NCI-H82 treated with DMSO at 0.1 percent for 48 hours (cell line): ENCODE data around the gene CSF2RB.

ENCODE experiments used
- DNase-seq: peaks from one replicate; lab custom pipeline; 2025; ENCODE audit not compliant: unreplicated experiment; lab: John Stamatoyannopoulos, UW

CSF2RB gene

DNA sequence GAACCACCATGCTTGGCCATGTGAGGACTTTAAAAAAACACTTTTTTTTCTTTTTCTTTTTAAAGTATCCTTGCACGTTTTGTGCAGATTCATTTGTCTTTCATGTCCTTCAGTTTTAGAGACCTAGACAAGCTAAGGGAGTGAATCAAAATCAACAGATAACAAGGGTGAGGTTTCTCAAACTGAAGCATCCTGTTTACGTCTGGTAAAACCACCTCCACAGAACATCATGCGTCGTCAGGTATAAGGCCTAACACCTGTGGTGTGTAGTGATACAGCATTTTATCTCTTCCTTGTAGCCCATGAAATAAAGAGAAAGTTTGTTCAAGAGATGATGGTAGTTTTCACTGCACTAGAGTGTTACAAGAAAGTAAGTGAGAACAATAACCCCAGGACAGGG lies 26.3 kb upstream of the CSF2RB start:
- DNase-seq, result no peak

DNA sequence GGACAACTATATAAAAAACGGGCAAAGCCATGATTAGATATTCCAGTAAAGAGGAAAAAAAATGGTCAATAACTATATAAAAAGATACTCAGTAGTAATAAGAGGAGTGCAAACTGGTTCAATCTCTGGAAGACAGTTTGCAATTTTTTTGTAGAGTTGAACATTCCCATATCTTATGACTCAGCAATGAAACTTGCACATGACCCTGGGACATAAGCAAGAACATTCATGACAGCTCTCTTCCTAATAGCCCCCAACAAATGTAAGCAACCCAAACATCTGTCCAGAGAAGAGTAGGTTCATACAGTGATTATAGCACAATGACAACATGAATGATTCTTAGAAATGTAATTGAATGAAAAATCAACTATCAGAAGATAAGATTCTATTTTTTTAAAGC lies 21.8 kb upstream of the CSF2RB start:
- DNase-seq, result no peak

DNA sequence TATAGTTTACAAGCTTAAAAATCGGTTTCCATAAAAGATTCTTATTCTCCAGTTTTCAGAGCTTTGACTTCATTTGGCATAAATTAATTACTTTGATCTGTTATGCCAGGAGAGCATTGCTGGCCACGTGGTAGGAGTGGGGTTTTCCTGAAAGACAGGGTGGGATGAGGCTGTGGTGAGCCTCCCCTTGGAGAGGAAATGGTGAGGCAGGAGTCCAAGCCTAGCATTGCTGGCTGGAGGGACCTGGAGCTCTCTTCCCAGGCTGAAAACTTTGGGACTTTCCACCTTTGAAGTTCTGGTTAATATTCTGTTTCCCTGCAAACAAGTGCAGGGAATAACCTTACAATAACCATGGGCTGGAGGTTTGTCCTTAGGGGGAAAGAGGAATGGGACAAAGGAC lies 21.1 kb upstream of the CSF2RB start:
- DNase-seq, result no peak

DNA sequence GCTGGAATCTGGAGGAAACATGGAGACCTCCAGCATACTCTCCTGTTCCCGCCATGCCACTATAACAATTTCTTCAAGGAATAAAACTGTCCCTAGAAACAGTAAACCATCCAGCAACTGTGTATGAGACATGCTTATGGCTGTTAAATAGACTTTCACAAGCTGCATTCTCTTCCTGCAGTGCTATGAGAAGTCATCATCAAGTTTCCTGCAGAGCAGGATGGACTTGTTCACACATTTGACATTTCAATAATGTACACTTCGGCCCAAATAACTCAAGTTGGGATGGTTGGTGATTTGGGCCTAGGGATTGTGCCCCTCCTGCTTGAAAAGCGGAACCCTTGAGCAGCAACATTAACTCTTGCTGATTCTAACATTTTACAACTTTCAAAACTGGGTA lies 20.2 kb upstream of the CSF2RB start:
- no peak for DNase-seq

- DNase-seq, result no peak
Observed at GRCh38 chr22:36894266-36894665, 19.2 kb upstream of the CSF2RB start.

DNA sequence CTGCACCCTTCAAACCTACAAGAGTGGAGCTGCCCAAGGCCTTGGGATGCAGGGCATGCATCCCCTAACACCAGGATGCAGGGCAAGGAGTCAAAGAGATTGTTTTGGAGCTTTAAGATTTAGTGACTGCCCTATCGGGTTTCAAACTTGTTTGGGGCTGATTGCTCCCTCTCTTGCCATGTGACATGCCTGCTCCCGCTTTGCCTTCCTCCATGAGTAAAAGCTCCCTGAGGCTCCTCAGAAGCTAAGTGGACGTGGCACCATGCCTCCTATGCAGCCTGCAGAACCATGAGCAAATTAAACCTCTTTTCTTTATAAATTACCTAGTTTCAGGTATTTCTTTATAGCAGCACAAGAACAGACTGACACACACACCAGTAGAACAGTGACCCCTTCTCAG lies 15.8 kb upstream of the CSF2RB start:
- no peak for DNase-seq

DNA sequence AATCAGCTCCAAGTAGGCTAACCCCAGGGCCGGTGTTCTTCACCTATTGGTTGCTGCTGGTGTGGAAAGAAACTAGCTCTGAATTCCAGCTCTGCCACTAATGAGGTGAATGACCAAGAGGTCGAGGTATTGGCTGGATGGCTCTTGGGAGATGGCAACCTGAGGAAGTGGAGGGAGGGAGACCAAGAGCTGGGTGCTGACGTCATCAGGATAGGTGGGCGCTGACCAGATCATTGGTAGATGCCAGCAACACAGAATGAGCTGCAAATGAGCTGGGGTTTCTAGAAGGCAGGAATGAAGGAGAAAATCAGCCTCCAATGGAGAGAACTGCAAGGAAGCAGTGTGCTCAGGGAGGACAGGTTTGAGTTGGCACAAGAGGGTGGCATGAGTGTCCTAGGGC lies 14.7 kb upstream of the CSF2RB start:
- DNase-seq, result no peak

DNA sequence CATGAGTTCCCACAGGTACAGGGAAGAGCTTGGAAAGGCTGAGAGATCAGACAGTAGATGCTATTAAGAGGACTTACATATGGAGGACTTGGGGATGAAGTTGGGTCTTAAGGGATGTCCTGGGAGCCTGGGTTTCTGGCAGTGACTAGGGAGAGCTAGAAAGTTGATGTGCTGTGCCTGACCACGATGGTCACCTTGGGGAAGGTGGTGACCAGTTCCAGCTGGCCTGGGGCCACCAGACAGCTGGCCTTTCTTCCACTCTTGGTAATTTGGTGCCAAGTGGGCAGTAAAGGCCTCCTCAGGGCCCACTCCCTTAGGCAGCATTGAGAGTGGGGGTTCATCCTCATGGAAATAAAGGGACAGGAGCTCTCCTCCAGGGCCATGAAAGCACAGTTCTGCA lies 13.9 kb upstream of the CSF2RB start:
- no peak for DNase-seq

GRCh38 chr22:36900225-36900624 lies 13.2 kb upstream of the CSF2RB start:
- no peak for DNase-seq

DNA sequence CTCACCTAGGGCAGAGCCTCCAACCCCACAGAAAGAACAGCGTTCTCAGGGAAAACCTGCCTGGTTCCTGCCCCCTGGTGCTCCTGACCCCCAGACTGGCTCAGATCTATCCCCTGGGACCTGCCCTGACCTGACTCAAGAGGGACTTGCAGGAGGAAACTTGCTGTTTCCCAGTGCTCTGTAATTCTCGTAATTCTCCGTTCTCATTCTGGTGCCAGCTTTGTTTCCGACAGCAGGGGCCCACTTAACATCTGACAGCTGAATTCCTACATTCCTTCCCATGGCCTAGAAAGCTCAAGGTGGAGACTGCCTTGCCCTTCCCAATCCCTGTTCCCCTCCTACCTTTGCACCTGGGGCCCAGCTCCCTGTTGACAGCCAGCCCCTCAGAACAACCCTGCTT lies 12.5 kb upstream of the CSF2RB start:
- no peak for DNase-seq

- DNase-seq, result no peak
Observed at GRCh38 chr22:36901411-36902142, 11.9 kb upstream of the CSF2RB start.

DNA sequence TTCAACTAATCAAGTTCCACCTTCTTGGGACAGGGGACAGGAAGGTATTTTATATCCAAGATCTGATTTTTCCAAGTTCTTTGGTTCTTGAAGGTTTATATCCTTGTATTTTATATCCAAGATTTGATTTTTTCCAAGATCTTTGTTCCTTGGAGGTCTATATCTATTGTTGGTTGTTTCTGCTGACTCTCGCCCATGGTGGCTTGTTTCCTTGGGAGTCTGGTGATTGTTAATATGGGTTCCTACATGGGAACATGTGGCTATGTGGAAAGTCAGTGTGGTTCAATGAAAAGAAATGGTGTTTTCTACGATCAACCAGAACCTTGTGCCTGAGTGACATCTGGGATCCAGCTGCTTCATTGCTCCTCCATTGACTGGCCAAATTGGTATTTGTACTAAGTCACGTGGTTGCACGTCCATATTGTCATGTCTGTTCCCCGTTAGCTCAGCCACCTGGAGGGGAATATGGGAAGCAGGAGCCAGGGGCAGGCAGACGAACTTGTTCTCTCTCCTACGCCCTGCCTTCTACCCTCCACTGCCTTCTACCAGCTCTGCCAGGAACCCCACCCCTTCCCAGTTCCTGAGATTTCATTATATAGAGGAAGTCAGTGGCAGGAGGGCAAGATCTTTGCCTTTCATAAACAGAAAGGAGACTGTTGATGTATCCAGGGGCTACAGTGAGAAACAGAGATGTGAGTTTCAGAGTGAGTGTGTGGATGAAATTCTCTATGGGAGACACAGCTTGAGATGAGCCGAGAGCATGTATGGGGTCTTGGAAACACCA lies 11.1 kb upstream of the CSF2RB start:
- no peak for DNase-seq

GRCh38 chr22:36904260-36904880 lies 9.1 kb upstream of the CSF2RB start:
- no peak for DNase-seq

DNA sequence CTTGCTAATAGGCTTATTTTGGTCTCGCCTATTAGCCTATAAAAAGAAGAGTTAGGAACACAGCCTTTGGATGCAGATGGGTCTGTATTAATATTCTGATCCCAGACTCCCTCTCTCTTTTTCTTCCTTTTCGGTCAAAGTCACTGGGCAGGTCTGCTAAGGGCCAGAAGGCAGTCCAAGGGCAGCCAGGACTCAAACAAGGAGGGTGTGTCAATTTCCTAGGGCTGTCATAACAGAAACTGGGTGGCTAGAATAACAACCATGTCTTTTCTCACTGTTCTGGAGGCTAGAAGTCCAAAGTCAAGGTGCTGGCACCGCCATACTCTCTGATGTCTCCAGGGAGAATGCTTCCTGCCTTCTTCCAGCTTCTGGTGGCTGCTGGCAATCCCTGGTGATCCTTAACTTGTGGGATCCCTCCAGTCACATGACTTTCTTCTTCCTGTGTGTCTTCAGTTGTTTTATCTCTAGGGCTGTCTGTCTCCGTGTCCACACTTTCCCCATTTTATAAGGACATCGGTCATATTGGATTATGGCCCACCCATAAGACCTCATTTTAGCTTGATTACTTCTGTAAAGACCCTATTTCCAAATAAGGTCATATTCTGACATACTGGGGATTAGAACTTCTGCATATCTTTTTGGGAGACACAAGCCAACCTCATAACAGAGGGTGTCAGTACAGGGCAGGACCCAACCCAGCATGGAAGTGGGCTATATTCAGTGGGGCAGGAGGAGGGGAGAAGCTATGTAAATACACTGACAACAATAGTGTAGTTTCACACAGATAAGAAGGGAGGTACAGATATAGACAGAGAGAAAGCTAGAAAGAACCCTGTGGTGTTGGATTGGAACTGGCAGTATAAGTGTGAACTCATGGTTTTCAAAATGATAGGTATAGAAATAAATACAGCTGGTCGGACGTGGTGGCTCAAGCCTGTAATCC lies 5.9 kb upstream of the CSF2RB start:
- DNase-seq, result no peak

- no peak for DNase-seq
Observed at GRCh38 chr22:36910461-36910860, 3.0 kb upstream of the CSF2RB start.

DNA sequence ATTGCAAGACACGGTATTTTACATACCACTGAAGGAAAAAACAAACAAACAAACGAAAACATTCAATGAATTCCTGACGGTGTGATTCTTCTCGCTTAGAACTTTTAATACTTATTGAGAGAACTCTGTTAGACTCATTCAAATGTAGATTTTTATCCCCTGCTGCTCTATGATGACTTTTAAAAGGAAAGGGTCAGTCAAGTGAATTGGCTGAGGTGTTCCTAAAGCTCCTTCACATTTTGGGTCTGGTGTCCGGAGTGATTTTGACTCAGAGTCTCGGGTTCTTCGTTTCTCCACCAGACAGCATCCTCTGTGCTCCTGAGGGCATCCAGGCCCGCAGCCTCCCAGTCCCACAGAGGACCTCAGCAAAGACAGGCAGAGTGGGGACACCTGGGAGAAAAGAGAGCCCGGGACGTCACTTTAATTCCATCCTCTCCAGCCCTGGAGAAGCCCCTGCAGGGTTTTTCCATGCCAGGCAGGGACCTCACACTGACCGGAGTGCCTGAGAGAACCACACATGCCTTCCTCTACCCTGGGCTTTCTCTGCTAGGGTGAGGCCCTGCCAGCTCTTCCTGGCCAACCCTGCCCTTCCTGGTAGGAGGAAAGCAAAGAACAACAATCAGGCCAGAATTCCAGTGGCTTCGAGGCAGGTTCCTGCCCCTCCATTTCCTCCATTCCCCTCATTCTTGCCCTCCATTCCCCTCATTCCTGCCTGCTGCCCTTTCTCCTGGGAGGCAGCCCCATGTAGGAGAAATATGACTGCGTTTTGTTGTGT lies 1.4 kb upstream of the CSF2RB start:
- no peak for DNase-seq

DNA sequence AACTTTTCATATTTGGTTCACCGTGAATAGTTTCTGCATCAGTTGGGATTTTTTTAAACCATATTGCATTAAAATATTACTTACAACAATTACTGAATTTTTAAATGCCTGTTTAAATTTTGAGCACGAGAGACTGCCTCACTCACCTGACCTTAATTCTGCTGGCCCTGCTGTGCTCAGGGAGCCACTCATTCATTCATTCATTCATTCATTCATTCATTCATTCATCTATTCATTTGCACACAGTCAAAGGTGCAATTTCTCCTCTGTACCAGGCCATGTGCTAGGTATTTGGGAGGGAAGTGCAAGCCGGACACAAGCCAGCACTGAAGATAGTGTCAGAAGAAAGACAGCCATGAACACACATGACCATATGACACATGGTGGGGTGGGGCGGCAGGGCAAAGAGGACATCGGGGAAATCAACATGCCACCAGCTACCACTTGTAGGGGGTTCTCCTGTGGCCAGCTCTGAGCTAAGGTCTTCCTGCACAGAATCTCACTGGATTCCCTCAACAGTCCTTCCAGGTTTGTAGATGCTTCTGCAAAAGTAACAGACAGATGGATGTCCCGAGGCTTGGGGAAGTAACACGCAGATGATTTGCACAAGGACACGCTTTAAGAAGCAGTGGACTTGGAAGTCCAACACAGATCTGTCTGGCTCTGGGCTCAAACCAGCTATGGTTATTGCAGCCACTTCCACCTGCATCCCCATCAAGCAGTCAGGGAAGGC lies 568 bp upstream of the CSF2RB start:
- DNase-seq, result no peak

- DNase-seq, result no peak
Observed at GRCh38 chr22:36914390-36914752, 943 bp downstream of the CSF2RB start.

- DNase-seq, result no peak
Observed at GRCh38 chr22:36916034-36916433, 2.6 kb downstream of the CSF2RB start.
